Fibroblast of skin of left biceps (primary cell): ENCODE results near the gene CARD8.

Experiments
- DNase-seq, 2 experiments: peaks; one replicate each; pipeline ENCODE4 v3.0.0-alpha.2; 2013; ENCODE audit warnings: low read depth in 2 of 2

CARD8 gene

GRCh38 chr19:48206397-48207093 is 49.2 kb downstream of the CARD8 start:
- DNase-seq = no peak

GRCh38 chr19:48203794-48204628 is 51.7 kb downstream of the CARD8 start:
- peak; percentile 75 to 80 for DNase-seq

- no peak for DNase-seq
Observed at GRCh38 chr19:48203222-48203793, 52.4 kb downstream of the CARD8 start.

- DNase-seq = no peak
Observed at GRCh38 chr19:48196933-48197665, 58.6 kb downstream of the CARD8 start.

GRCh38 chr19:48196321-48196763 is 59.4 kb downstream of the CARD8 start:
- no peak for DNase-seq

DNA sequence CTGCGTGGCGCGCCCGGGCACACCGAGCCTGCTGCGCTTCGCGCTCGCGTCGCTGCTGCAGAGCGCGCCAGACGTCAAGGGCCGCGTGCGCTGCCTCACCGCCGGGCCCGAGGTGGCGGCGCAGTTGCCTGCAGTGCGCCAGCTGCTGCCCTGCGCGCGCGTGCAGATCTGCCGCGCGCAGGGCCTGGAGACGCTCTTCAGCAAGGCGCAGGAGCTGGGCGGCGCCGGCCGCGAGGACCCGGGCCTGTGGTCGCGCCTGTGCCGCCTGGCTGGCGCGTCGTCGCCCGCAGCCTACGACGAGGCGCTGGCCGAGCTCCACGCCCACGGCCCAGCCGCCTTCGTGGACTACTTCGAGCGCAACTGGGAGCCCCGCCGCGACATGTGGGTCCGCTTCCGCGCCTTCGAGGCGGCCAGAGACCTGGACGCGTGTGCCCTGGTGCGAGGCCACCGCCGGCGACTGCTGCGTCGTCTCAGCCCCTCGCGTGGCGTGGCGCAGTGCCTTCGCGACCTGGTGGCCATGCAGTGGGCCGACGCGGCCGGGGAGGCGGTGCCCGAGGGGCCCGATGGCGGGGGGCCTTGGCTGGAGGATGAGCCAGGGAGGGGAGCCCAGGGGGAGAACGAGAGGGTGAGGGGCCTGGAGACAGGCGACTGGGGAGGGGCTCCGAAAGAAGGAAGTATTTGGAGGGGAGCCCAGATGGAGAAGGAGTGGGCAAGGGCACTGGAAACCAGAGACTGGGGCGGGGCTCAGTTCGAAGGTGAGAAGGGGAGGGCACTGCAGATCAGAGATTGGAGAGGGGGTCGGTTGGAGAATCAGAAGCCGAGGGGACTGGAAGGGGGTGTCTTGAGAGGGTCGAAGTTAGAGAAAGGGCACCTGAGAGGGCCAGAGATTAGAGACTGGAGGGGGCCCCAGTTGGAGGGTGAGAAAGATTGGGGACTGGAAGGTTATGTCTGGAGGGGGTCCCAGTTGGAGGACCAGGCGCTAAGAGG is 60.6 kb downstream of the CARD8 start:
- DNase-seq = no peak

GRCh38 chr19:48194041-48194843 is 61.5 kb downstream of the CARD8 start:
- no peak for DNase-seq

DNA sequence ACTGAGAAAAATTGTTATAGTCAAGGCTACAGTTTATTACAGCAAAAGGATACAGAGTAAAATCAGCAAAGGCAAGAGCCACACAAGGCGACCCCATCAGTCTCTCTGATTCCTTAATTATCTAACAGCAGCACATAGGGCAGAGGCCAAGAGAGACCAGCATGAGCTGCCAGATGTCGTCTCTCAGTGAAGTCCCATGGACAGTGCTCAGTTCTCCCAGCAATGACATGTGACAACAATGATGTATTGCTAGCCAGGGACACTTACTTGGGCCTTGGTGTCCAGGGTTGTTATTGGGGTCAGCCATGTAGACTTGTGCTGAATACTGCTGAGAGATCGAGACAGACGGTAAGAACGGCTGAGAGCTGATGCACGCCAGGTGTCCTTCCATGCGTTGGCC is 63.0 kb downstream of the CARD8 start:
- no peak for DNase-seq

- DNase-seq = no peak
Observed at GRCh38 chr19:48190885-48191284, 64.8 kb downstream of the CARD8 start.

- no peak for DNase-seq
Observed at GRCh38 chr19:48190288-48190884, 65.3 kb downstream of the CARD8 start.

- DNase-seq = no peak
Observed at GRCh38 chr19:48186541-48186991, 69.1 kb downstream of the CARD8 start.

DNA sequence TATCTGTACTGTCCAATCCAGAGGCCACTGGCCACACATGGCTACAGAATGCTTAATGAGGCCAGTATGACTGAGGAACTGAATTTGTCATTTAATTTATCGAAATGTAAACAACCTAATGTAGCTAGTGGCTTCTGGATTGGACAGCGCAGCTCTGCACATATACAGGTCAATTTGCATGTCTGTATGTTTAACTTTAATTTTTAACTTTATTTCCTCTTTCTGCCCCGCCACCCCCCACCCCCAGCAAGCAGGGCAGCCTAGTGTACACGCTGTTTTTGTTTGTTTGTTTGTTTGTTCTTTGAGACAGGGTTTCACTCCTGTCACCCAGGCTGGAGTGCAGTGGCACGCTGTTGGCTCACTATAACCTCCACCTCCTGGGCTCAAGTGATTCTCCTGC is 69.7 kb downstream of the CARD8 start:
- DNase-seq = no peak

GRCh38 chr19:48183356-48183755 is 72.4 kb downstream of the CARD8 start:
- DNase-seq = no peak

DNA sequence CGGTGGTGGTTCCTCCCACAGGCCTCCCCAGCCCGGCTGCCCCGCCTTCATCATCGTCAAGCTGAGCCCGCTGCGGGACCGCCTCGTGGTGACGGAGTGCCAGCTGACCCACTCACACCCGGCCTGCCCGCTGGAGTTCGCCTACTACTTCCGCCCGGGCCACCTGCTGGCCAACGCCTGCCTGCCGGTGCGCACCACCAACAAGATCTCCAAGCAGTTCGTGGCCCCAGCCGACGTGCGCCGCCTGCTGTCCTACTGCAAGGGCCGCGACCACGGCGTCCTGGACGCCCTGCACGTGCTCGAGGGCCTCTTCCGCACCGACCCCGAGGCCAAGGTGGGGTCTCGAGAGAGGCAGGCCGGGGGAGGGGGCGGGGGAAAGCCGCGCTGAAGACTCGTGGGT is 73.3 kb downstream of the CARD8 start:
- no peak for DNase-seq

GRCh38 chr19:48181505-48181904 is 74.2 kb downstream of the CARD8 start:
- no peak for DNase-seq

- no peak for DNase-seq
Observed at GRCh38 chr19:48176226-48176625, 79.5 kb downstream of the CARD8 start.

DNA sequence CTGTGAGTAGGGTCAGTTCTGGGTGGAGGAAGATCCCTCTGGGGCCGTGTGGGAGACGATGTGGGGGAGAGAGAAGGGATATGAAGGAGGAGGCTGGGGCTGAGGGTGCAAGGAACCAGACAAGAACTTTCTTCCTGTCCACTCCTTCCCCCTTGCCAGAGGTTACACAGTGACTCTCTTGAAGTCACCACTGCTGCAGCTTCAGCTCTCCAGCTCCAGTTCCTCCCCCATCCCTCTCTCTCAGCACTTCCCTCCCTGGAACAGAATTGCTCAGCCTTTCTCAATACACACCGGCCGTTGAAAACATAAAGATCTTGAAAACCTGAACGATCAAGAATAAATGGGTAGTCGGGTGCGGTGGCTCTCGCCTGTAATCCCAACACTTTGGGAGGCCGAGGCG is 80.1 kb downstream of the CARD8 start:
- DNase-seq = no peak

DNA sequence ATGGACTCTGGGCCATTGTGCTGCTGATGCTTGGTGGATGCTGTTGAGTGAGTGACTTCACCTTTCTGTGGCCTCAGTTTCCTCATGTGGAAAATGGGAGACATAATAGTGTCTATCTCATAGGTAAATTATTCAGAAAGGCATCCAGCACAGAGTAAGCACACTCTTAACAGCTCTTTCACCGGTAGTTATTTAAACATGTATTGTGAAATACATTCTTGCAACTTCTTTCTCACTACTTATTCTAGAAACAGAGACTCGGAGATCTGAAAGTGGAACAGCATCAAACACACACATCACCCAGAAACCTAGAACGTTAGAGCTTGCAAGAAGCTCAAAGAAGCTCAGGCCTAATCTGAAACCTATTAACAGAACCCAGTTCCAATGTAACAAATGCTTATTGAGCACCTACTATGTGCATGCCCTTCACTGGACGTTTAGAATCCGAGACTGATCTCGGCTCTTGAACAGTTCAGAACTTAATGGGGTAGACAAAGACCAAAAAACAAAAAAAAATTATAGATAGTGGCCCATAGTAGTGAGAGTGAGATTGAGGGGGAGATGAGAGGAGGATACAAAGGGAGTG is 81.2 kb downstream of the CARD8 start:
- no peak for DNase-seq

- no peak for DNase-seq
Observed at GRCh38 chr19:48171710-48172109, 84.0 kb downstream of the CARD8 start.
